Measurements from ENCODE around the gene DNAAF8.
"Not testable (repeated sequence)": the region's sequence is repeated elsewhere in the genome, so short reads cannot be mapped to it uniquely, and the experiment has no call there.

Gene DNAAF8

GRCh38 chr16:4784444-4784987 lies 50.2 kb downstream of the DNAAF8 start:
- not testable (repeated sequence) for DNase-seq

- DNase-seq, result no peak
Measured at GRCh38 chr16:4785758-4786433, 51.6 kb downstream of the DNAAF8 start.

- no peak for DNase-seq
Measured at GRCh38 chr16:4787068-4787467, 52.7 kb downstream of the DNAAF8 start.

- DNase-seq, result no peak
Measured at GRCh38 chr16:4787627-4788482, 53.5 kb downstream of the DNAAF8 start, which contains the start of gene SEPTIN12. SEPTIN12 (minus strand) TSS chr16:4788345; CDS start chr16:4787645, 700 bp downstream.

GRCh38 chr16:4788489-4788889 lies 54.2 kb downstream of the DNAAF8 start:
- DNase-seq, result no peak

GRCh38 chr16:4788910-4789309 lies 54.6 kb downstream of the DNAAF8 start:
- no peak for DNase-seq

- no peak for DNase-seq
Measured at GRCh38 chr16:4790261-4790660, 55.9 kb downstream of the DNAAF8 start.

GRCh38 chr16:4790871-4791270 lies 56.5 kb downstream of the DNAAF8 start:
- DNase-seq, result no peak

GRCh38 chr16:4792951-4793513 lies 58.7 kb downstream of the DNAAF8 start:
- DNase-seq, result no peak

- DNase-seq, result no peak
Measured at GRCh38 chr16:4795181-4795827, 61.0 kb downstream of the DNAAF8 start, which contains the start of gene SMIM22. SMIM22 (plus strand) TSS chr16:4795369; CDS start chr16:4795735, 366 bp downstream.

GRCh38 chr16:4795828-4796572 lies 61.7 kb downstream of the DNAAF8 start:
- no peak for DNase-seq

- DNase-seq, result no peak
Measured at GRCh38 chr16:4796982-4797804, 62.9 kb downstream of the DNAAF8 start.

GRCh38 chr16:4797805-4798252 lies 63.5 kb downstream of the DNAAF8 start:
- no peak for DNase-seq

GRCh38 chr16:4798456-4798855 lies 64.1 kb downstream of the DNAAF8 start:
- no peak for DNase-seq
